Measurements from ENCODE around the gene MGA.

Gene MGA

DNA sequence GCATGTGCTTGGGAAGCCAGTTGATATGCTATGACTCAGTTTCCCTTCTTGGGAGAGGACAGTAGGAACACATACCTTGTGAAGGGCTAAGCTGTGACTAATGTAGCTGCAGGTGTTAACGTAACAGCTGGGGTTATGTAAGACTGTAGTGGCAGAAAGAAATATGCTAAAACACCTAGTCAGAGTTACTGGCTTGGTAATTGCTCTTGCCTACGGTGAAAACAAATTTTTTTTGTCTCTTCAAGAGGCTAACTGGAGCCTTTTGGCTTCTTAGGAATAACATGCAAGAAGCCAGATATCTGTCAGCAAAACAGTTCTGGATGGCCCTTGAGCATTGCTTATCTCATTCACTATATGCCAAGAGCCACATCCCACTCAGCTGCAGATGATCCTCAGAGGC lies 115.4 kb downstream of the MGA start:
- in situ Hi-C loops (cut with MboI; ENCODE audit: low pct_unique_long_range_greater_than_20kb, low sequenced_read_pairs), result no loop called here

DNA sequence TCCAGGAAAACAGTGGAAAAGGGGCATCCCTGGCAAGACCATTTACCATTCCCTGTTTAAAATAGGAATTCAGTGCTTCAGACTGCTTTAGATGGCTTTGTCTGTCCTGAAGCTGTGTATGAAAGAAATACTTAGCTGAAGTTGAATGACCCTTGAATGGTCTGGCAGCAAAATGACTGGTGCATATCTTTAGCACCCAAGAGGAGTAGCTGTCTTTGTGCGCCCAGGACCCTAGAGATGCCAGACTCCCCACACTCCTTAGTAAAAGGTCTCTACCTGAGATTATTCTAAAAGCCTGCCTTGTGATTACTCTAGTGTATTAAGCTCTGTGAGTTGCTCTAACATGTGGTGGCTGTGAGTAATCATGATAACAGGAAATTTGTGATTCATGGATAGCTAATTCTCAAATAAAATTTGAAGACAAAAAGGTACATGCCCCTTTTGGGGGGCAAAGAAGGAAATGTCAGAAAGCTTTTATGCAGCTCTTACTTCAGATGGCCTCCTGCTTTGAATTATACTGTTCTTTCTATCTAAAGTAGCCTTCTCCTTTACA lies 117.3 kb downstream of the MGA start:
- in situ Hi-C loops (cut with MboI; ENCODE audit: low pct_unique_long_range_greater_than_20kb, low sequenced_read_pairs), result no loop called here
- no peak for DNase-seq

More for the DNA sequence above, 115.4 kb downstream of the MGA start:
- DNase-seq, result no peak

DNA sequence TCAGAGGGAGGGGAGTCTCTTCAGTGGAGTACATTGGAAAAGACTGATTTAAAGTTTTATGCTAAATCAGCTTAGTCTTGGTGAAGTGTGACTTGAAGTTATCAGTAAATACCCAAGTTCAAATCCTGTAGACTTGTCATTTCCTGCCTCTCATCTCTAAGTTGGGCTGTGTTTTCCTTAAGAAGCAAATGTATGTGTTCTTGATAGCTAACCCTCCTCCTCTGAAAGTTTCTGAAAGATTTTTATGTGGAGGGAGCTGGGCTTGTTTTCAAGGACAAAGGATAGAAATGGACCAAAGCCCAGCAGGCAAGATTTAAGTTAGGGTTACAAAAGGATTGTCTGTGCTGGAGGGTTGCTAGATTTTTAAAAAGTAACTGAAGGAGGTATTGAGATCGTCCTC lies 118.3 kb downstream of the MGA start:
- DNase-seq, result no peak
- in situ Hi-C loops (cut with MboI; ENCODE audit: low pct_unique_long_range_greater_than_20kb, low sequenced_read_pairs), result no loop called here

DNA sequence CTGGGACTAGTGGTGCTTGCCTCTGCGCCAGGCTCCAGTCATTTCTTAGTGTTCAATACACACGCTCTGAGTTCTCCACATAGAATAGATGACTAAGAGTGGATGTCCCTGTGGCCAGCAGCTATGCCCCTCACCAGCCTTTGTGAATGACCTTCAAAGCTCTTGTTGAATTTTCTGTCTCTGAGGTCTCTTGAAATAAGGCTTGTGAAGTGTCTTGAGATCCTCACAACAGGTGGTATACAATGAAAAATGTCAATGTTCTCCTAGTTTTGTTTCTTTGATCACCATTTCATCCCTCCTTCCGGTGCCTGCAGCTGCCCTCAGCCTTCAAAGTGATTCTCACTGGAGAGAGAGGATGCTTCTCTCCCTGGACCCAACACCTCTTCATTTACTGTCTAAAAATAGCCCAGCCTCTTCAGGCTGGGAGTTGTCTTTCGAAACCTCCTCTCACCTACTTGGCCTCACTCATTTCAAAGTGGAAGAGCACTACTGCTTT lies 119.5 kb downstream of the MGA start:
- in situ Hi-C loops (cut with MboI; ENCODE audit: low pct_unique_long_range_greater_than_20kb, low sequenced_read_pairs), result no loop called here
- no peak for DNase-seq

DNA sequence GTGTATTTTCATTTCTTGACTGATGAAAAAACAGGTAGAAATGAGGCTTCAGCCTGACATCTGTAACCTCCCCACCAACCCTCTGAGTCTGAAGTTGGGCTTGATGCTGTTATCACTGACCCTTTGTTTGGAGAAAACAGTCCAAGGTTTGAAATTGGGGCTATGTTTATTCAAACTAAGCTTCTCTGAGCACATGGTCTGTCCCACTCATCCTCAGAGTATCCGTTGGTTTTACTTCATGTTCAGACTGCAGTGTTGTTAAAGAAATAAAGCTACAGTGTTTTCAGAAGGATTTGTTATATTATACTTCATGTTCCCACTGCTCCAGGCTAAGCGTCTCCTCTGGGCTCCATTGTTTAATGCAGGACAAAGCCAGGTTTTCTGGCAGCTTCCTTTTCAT lies 120.1 kb downstream of the MGA start:
- in situ Hi-C loops (cut with MboI; ENCODE audit: low pct_unique_long_range_greater_than_20kb, low sequenced_read_pairs), result no loop called here
- DNase-seq, result no peak

DNA sequence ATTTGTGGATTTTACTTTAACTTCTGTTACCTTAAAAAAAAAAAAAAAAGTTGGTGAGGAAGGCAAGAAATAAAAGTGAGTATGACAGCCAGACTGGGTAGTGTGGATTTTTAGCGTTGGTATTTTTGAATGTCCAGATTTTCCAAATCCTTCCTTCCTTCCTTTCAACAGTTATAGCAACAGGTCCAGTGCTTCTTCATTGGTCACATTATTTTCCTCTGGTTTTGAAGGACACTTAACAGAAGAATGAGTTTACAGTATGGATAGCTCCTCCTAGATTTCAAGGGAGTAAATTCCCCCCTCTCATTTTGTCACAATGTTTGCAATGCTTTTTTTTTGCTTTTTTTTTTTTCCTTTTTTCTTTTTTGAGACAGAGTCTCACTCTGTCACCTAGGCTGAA lies 120.5 kb downstream of the MGA start:
- in situ Hi-C loops (cut with MboI; ENCODE audit: low pct_unique_long_range_greater_than_20kb, low sequenced_read_pairs), result no loop called here
- DNase-seq, result no peak

DNA sequence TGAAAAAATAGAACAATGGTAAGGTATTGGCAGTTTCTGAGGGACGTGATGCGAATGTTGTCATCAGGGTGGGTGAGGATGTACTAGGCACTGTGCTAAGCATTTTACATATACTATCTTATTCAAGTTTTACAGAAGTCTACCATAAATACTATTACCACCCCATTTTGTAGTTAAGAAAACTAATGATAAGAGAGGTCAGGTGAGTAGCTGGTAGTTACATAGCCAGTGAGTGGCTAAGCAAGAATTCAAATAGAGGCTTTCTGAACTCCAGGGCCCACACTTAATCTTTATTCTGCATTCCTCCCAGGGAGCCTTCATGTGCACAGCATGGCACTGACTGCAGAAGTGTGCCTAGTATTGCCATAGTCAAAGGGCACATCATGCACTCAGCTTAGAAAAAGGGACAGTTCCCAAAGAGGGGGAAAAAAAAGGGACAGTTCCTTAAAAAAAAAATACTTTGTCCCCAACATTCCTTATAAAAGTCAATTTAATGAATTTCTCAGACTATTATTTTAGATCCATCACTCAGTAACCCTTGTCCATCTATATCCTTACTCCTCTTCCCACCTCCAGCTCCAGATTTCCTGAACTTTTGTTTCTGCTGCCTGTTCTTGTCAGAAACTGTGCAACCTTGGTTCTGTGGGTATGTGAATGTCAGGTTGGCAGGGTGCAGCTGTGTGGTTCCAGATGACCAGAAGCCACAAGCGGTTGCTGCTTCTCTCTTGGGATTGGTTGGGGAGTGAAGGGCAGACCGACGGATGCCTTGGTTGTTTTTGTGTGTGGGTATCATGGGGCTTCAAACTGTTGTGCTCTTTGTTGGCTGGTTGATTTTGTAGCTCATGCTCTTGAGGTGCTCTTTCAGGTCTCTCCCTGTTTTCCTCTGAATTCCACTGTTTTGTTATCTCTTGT lies 122.4 kb downstream of the MGA start:
- no peak for DNase-seq
- in situ Hi-C loops (cut with MboI; ENCODE audit: low pct_unique_long_range_greater_than_20kb, low sequenced_read_pairs), result no loop called here

DNA sequence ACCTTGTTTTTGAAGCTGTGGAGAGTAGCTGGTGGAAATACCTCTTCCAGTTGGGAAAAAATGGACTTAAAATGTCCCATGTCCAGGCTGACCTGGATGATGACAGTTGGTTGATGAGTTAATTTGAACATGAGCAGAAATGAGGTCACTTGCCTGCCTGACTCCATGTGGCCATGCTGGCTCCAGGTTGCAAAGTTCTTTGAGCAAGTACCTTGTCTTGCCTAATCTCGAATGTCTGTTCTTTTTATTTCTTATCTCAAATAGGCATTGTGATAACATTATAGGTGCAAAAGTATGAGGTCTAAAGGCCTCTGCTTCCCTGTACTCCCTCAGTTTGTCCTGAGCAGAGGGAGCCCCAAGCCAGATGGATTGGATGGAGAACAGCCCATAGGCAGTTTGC lies 123.1 kb downstream of the MGA start:
- in situ Hi-C loops (cut with MboI; ENCODE audit: low pct_unique_long_range_greater_than_20kb, low sequenced_read_pairs), result no loop called here

DNA sequence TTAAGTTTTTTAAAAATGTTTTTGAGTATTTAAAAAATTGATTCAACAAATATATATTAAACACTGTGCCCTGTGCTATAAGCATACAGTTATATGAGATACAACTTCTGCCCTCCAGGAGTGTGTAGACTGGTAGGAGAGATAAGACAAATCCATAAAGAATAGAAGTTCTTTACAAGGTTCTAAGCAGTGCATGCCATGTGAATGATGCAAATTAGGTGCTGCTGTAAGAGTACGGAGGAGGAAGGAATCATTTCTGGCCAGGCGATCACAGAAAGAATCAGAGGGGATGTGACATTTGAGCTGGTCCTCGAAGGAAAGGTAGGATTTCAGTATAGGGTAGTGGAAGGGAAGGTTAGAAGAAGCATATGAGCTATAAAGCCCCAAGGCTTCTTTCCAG lies 128.1 kb downstream of the MGA start:
- DNase-seq, result no peak
- in situ Hi-C loops (cut with MboI; ENCODE audit: low pct_unique_long_range_greater_than_20kb, low sequenced_read_pairs), result no loop called here

More for the DNA sequence above, 123.1 kb downstream of the MGA start:
- no peak for DNase-seq

DNA sequence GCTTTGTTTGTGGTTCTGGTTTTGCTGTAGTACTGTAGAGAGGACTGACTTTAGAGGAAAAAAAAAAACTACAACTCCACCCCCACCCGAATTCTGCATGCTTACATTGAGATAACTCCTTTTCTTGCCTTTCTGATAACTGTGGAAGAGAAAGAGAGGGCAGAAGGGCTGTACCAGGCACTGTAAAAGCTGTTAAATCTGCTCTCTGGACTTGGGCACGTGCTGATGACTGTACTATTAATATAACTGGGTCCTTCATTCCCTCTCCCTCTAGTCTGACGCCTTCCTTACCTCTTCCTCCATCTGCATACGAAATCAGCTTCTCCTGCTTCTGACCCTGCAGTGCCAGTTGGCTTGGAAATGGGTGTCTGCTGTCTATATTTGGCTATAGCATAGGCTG lies 129.0 kb downstream of the MGA start:
- in situ Hi-C loops (cut with MboI; ENCODE audit: low pct_unique_long_range_greater_than_20kb, low sequenced_read_pairs), result no loop called here
- DNase-seq, result no peak

DNA sequence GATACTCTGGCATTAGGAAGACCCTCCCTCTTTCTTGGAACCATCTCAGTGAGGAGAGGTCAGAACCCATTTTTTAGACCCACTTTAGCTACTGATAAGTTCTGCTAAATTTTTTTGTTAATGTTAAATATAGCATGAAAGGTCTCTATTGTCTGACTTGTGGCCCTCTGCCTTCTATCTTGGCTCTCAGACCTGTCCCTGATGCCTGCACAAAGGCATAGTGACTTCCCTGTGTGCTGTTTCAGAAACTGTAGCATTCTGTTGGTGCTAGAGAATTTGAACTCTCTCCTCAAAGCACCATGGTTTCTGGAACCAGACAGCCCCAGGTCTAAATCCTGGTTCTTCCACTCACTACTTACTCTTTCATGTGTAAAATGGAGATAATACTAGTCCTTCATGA lies 129.5 kb downstream of the MGA start:
- in situ Hi-C loops (cut with MboI; ENCODE audit: low pct_unique_long_range_greater_than_20kb, low sequenced_read_pairs), result no loop called here
- DNase-seq, result no peak

DNA sequence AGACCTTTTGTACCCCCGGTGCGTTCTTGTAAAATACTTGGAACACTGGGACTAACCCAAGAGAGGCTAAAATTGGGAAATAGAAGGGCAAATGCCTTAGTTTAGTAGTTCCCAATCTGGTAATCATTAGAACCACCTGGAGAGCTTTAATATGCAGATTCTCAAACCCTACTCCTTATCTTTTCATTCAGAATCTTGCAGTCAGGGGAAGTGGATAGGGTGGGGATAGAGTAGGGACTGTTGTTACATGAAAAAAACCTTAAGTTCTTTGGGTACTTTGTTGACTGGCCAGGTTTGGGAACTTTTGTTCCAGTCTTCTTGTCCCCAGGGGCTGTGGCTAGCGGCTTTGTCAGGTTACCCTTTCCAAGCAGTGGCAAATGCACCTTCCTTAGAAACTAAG lies 130.0 kb downstream of the MGA start:
- DNase-seq, result no peak
- in situ Hi-C loops (cut with MboI; ENCODE audit: low pct_unique_long_range_greater_than_20kb, low sequenced_read_pairs), result no loop called here

DNA sequence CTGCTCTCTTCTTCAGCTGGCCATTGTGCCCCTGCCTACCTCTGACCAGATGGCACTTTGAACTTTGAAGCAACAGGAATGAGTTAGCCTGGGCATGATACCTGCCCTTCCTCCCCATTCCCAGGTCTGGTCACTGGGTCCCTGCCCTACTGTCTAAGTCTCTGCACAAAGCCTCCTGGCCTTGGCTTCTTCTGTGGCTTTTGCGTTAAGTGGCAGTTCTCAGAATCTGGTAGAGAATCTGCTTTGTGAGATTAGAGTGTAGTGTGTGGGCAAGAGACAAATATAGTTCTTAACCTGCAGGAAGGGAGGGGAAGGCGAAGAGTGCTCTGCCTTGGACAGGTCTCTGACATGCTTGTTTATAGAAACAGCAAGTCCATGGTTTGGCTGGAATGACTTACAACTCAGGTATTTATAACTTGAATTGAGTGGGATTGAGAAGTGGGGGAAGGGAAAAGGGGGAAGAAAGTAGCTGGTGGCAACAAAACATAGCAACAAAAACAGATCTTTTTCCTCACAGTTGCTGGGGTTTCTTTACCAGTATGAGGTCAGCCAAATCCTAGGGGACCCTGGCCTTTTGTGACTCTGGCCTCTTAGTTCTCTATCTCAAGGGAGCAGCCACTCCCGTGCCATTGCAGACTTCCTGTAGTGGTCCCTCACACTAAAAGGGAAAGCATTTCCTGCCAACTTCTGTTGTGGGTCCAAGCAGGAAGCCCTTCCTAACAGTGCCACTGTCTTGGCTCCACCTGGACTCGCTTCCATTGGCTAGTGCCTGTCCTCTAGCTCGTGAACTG lies 130.7 kb downstream of the MGA start:
- peak; percentile 94 for DNase-seq
- in situ Hi-C loops (cut with MboI; ENCODE audit: low pct_unique_long_range_greater_than_20kb, low sequenced_read_pairs), result no loop called here

DNA sequence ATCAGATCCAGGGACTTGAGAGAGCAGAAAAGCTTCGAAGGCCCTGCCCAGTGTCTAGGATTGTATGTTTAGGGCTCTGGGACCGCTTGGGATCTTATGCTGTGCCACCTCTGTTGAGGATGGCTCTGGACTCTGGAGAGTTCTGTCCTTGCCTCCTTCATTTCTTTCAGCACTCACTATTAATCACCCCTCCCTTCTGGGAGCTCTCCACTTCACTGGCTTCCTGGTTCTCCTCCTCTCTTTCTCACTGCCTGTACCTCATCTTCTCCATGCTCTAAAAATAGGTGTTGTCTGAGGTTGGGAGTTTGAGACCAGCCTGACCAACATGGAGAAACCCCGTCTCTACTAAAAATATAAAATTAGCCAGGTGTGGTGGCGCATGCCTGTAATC lies 131.3 kb downstream of the MGA start:
- DNase-seq, result no peak
- in situ Hi-C loops (cut with MboI; ENCODE audit: low pct_unique_long_range_greater_than_20kb, low sequenced_read_pairs), result no loop called here

DNA sequence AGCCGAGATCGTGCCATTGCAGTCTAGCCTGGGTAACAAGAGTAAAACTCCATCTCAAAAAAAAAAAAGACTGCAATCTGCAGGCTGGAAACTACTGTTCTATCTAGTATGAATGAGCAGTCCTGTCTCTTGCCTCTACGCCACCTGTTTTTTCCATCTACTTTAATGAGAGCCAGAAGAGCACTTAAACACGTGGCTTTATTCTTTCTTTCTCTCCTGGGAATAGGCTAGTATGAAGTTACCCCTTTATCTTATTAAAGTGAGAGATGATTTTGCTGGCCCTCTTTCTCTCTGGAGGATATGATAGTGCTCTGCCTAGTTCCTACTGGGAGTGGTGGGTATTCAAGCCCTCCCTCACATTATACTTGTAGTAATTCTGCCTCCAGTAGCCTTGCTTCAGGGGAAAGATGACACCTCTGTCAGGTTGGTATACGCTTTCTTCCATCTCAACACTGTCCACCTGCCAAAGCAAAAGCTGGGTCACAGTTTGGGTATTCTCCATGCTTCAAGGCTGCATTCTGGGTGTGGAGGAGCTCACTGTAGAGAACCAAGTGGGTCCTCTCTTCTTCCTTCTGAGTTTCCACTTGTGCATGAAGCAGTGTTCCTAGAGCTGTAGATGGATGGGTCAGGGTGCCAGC lies 131.9 kb downstream of the MGA start:
- in situ Hi-C loops (cut with MboI; ENCODE audit: low pct_unique_long_range_greater_than_20kb, low sequenced_read_pairs), result no loop called here
- no peak for DNase-seq

DNA sequence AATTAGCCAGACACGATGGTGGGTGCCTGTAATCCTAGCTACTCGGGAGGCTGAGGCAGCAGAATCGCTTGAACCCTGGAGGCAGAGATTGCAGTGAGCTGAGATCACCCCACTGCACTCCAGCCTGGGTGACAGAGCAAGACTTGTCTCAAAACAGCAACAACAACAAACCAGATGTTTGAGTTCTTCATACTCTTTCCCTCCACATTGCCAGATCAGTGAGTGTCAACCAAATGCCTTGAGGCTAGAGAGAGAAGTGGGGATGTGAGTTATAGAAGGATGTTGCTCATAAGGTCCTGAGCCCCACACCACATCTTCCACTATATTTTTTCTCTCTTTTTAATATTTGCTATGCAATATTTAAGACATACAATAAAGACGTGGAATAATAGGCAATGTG lies 133.9 kb downstream of the MGA start:
- DNase-seq, result no peak
- in situ Hi-C loops (cut with MboI; ENCODE audit: low pct_unique_long_range_greater_than_20kb, low sequenced_read_pairs), result no loop called here

DNA sequence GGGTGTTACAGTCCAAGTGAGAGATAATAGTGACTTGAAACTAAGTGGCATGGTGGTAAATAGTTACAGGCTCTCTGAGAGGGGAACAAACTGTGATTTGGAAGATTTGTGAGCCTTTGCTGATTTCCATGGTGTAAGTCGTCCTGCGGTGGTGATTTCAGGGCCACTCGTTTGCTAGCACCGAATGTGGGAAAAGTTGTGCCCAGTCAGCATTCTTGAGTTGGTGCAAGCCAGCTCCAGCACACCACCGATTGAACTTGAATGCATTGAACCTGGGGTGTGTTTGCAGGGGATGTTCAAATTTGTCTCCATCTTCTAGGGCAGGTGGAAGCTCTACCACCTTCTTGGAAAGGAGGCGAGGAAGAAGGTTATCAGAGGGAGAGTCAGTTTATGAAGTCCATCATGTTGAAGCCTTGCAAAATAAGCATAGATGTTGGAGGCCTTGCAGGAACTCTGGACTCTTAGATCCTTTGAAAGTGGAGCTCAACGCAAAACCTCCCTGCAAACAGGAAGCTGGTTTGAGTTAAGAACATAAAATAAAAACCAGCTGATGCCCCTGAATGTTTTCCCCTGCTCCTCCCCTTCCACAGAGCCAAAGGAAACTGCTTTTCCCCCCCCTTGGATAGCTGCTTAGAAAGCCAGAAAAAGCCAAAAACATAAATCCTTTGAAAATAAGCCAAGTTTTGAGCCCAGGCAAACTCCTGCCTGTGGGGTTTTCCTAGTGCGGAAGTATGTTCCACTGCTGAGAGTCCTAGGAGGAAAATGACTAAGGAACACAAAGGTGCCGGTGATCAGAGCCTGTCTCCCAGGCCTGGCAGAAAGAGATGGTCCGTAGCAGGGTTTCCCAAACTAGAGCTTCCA lies 136.0 kb downstream of the MGA start:
- DNase-seq, result no peak

DNA sequence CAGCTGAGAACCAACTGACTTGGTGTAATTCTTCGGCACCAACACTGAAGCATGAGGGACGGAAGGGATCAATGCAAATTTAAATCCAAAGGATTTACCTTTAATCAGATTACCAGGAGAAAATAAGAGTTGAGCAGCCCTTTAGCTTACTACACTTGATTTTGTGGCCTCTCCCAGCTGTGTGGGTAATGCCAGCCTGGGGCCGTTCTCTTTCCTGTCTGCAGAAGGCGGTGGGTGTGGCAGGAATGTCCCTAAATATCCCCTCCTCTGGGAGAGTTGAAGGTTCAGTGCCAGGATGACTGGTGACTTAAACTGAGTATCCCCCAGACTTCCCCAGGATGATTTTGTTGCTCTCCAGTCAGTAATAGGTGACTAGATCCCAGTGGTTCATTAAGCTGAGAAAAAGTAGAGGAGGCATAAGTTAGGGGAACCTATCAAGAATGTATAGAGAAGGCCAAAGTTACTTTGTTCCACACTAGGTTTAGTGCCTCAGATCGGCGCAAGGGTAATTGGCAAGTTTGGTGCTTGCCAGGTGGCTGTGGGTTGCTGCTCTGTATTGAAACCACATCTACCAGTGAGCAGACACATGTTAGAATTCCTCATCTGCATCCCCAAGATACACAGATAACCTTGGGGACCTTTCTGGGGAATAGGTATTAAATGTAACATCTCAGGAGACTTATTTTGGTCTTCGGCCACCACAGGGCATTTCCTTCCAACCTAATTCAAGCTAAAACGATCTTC lies 137.2 kb downstream of the MGA start:
- in situ Hi-C loops (cut with MboI; ENCODE audit: low pct_unique_long_range_greater_than_20kb, low sequenced_read_pairs), result no loop called here
- no peak for DNase-seq

More for the DNA sequence above, 136.0 kb downstream of the MGA start:
- in situ Hi-C loops (cut with MboI; ENCODE audit: low pct_unique_long_range_greater_than_20kb, low sequenced_read_pairs), result no loop called here
